Activated naive CD4-positive, alpha-beta T cell treated with anti-CD3 and anti-CD28 coated beads, Interleukin-2, amount 50 U/mL, for 24 hours (primary cell): Measurements from ENCODE around the gene AK8.

ENCODE experiments used
- H3K27ac Mint-ChIP-seq: one replicate; pipeline ENCODE4 v1.8.0; 2021; ENCODE audit warnings: mild to moderate bottlenecking, mixed read lengths
- H3K27me3 Mint-ChIP-seq: one replicate; pipeline ENCODE4 v1.8.0; 2021; ENCODE audit warnings: mixed read lengths
- H3K36me3 Mint-ChIP-seq: one replicate; pipeline ENCODE4 v1.8.0; 2021; ENCODE audit warnings: mixed read lengths
- H3K4me1 Mint-ChIP-seq: one replicate; pipeline ENCODE4 v1.8.0; 2021; ENCODE audit warnings: mixed read lengths
- H3K4me3 Mint-ChIP-seq: one replicate; pipeline ENCODE4 v1.8.0; 2021; ENCODE audit warnings: mild to moderate bottlenecking, mixed read lengths
- H3K9me3 Mint-ChIP-seq: one replicate; pipeline ENCODE4 v1.8.0; 2021; ENCODE audit warnings: mixed read lengths

The AK8 gene

GRCh38 chr9:132806306-132806705 lies 71.8 kb downstream of the AK8 start:
- Mint-ChIP-seq H3K4me3 (no peak overlapping the region), H3K36me3 (no peaks in the 10 kb centered on the region), H3K27ac (no peak overlapping the region), H3K4me1 (peaks cover 5% of the 10 kb centered on the region), H3K9me3 (no peaks in the 10 kb centered on the region), H3K27me3 (peaks cover 18% of the 10 kb centered on the region)

GRCh38 chr9:132804576-132805295 lies 73.3 kb downstream of the AK8 start:
- peaks cover 5% of the 10 kb centered on the region for H3K4me1 Mint-ChIP-seq
- no peaks in the 10 kb centered on the region for H3K36me3 Mint-ChIP-seq
- H3K27ac Mint-ChIP-seq = no peak overlapping the region
- H3K4me3 Mint-ChIP-seq = no peak overlapping the region
- no peaks in the 10 kb centered on the region for H3K9me3 Mint-ChIP-seq
- H3K27me3 Mint-ChIP-seq = peaks cover 10% of the 10 kb centered on the region

GRCh38 chr9:132802121-132802795 lies 75.8 kb downstream of the AK8 start:
- Mint-ChIP-seq H3K9me3 (no peaks in the 10 kb centered on the region), H3K27me3 (peaks cover 6% of the 10 kb centered on the region), H3K27ac (no peak overlapping the region), H3K4me3 (no peak overlapping the region), H3K36me3 (no peaks in the 10 kb centered on the region), H3K4me1 (peaks cover 5% of the 10 kb centered on the region)

- no peaks in the 10 kb centered on the region for H3K36me3 Mint-ChIP-seq
- peaks cover 5% of the 10 kb centered on the region for H3K4me1 Mint-ChIP-seq
- H3K4me3 Mint-ChIP-seq = no peak overlapping the region
- peaks cover 6% of the 10 kb centered on the region for H3K27me3 Mint-ChIP-seq
- H3K27ac Mint-ChIP-seq = no peak overlapping the region
- H3K9me3 Mint-ChIP-seq = no peaks in the 10 kb centered on the region
Observed at GRCh38 chr9:132801659-132802058, 76.4 kb downstream of the AK8 start.

GRCh38 chr9:132800038-132800648 lies 77.9 kb downstream of the AK8 start:
- Mint-ChIP-seq H3K36me3 (no peaks in the 10 kb centered on the region), H3K4me1 (peaks cover 5% of the 10 kb centered on the region), H3K9me3 (no peaks in the 10 kb centered on the region), H3K27ac (no peak overlapping the region), H3K4me3 (no peak overlapping the region), H3K27me3 (peaks cover 8% of the 10 kb centered on the region)

- H3K4me3 Mint-ChIP-seq = no peak overlapping the region
- no peaks in the 10 kb centered on the region for H3K36me3 Mint-ChIP-seq
- peak overlapping the region; percentile 20 for H3K27ac Mint-ChIP-seq
- H3K4me1 Mint-ChIP-seq = no peaks in the 10 kb centered on the region
- no peaks in the 10 kb centered on the region for H3K9me3 Mint-ChIP-seq
- H3K27me3 Mint-ChIP-seq = peaks cover 10% of the 10 kb centered on the region
Observed at GRCh38 chr9:132798817-132799790, 79.0 kb downstream of the AK8 start.

- no peak overlapping the region for H3K4me3 Mint-ChIP-seq
- H3K4me1 Mint-ChIP-seq = no peaks in the 10 kb centered on the region
- H3K36me3 Mint-ChIP-seq = no peaks in the 10 kb centered on the region
- H3K27ac Mint-ChIP-seq = no peak overlapping the region
- no peaks in the 10 kb centered on the region for H3K9me3 Mint-ChIP-seq
- H3K27me3 Mint-ChIP-seq = peaks cover 10% of the 10 kb centered on the region
Observed at GRCh38 chr9:132797861-132798659, 80.0 kb downstream of the AK8 start.

GRCh38 chr9:132795511-132796303 lies 82.4 kb downstream of the AK8 start:
- Mint-ChIP-seq H3K4me3 (no peak overlapping the region), H3K27me3 (peaks cover 10% of the 10 kb centered on the region), H3K9me3 (no peaks in the 10 kb centered on the region), H3K4me1 (no peaks in the 10 kb centered on the region), H3K36me3 (no peaks in the 10 kb centered on the region), H3K27ac (no peak overlapping the region)

- Mint-ChIP-seq H3K27ac (no peak overlapping the region), H3K4me1 (no peaks in the 10 kb centered on the region), H3K36me3 (no peaks in the 10 kb centered on the region), H3K9me3 (no peaks in the 10 kb centered on the region), H3K27me3 (peaks cover 10% of the 10 kb centered on the region), H3K4me3 (no peak overlapping the region)
Observed at GRCh38 chr9:132794730-132795380, 83.2 kb downstream of the AK8 start.

GRCh38 chr9:132793606-132794580 lies 84.2 kb downstream of the AK8 start:
- Mint-ChIP-seq H3K4me3 (no peak overlapping the region), H3K36me3 (no peaks in the 10 kb centered on the region), H3K9me3 (no peaks in the 10 kb centered on the region), H3K27me3 (peaks cover 10% of the 10 kb centered on the region), H3K4me1 (no peaks in the 10 kb centered on the region), H3K27ac (no peak overlapping the region)

GRCh38 chr9:132792547-132792946 lies 85.5 kb downstream of the AK8 start:
- H3K27me3 Mint-ChIP-seq = peaks cover 9% of the 10 kb centered on the region
- no peaks in the 10 kb centered on the region for H3K36me3 Mint-ChIP-seq
- no peaks in the 10 kb centered on the region for H3K4me1 Mint-ChIP-seq
- H3K9me3 Mint-ChIP-seq = peaks cover 6% of the 10 kb centered on the region
- no peak overlapping the region for H3K27ac Mint-ChIP-seq
- no peak overlapping the region for H3K4me3 Mint-ChIP-seq

GRCh38 chr9:132791699-132792240 lies 86.3 kb downstream of the AK8 start:
- Mint-ChIP-seq H3K27me3 (peaks cover 9% of the 10 kb centered on the region), H3K4me3 (no peak overlapping the region), H3K9me3 (peaks cover 6% of the 10 kb centered on the region), H3K4me1 (no peaks in the 10 kb centered on the region), H3K27ac (no peak overlapping the region), H3K36me3 (no peaks in the 10 kb centered on the region)

- peaks cover 13% of the 10 kb centered on the region for H3K27me3 Mint-ChIP-seq
- H3K4me3 Mint-ChIP-seq = no peak overlapping the region
- H3K36me3 Mint-ChIP-seq = no peaks in the 10 kb centered on the region
- H3K27ac Mint-ChIP-seq = no peak overlapping the region
- H3K4me1 Mint-ChIP-seq = no peaks in the 10 kb centered on the region
- peaks cover 6% of the 10 kb centered on the region for H3K9me3 Mint-ChIP-seq
Observed at GRCh38 chr9:132789719-132790118, 88.4 kb downstream of the AK8 start.
